ENCODE results near the gene NDUFAF3.

The NDUFAF3 gene

DNA sequence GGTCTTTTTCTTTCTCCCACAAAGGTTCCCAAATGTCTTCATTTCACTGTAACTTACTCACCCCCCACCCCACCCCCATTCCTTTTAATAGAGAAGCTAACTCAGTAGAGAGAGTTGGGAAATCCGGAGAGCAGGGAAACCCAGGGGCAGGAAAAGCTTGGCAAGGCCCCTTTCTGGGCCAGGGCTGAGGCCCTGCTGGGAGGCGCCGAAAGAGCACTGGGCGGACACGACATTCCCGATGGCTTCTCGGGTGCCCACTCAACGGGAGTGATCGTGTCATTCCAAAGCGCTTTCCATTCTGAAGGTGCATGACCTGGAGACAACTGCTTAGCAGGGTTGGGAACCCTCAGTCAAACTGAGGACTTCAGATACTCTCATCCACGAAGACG, 2.0 kb upstream of the NDUFAF3 start:
- no peak for DNase-seq

DNA sequence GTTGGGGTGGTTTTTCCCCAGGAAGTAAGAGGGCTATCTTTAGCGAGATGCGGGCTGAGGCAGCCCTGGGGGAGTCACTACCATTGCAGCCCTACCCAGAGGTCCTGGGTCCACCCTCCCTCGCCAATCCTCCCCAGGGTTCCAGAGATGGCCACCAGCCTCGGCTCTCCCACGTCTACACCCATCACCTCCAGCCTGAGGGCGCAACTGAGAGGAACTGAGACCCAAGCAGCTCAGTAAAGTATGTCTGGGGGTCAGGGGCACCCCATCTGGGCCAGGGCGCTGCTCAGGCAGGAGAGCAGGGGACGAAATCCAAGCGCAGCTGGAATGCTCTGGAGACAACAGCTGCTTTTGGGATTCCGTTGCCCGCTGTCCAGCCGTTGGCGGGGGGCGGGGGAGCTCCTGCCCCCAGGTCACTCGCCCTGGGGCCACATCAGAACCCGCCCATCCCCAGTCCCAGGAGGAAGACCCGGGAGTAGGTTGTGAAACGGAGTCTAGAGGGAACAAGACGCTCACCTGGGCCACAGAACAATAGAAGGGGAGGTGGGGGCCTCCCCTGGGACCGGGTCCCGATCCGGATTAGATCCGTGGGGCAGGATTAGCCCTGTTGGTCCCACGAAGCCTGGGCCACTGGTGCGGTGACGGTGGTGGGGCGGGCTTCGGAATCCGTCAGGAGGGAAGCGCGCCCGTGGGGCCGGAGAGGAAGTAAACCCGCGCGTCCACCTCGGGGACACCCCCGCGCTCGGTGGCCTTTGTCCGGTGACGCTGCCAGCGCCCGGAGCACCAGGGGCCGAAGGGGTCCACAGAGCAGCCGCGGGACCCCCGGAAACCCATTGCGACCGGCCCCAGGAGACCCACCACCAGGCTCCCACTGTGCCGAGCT, 1.4 kb upstream of the NDUFAF3 start:
- DNase-seq: peak; percentile 59

DNA sequence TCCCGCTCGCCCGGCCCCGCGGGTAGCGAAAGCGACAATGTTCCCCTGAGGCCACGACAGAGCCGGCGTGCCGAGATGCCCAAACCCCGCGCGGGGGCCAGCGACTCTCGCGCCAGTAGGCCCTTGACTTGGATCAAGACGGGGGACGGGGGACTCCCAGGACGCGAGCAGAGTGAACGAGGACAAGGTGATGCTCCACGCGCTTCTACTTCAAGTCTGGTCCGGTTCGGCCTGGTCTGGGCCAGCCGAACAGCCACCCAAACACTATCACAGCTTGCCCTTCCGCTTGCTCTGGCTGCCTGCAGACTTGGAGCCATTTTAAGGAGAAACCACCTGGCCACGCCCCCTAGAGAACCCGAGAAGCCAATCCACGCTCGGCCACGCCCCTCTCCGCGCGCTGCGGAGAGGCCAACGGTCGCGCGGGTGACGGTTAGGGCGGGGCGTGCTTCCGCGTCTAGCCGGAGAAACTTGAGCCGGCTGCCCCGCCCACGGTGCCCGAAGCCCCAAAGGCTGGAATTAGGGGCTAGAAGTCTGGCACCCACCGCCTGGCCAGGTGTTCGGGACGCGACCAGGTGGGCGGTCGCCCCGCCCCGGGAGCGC, 608 bp upstream of the NDUFAF3 start:
- DNase-seq: peak; percentile 99

DNA sequence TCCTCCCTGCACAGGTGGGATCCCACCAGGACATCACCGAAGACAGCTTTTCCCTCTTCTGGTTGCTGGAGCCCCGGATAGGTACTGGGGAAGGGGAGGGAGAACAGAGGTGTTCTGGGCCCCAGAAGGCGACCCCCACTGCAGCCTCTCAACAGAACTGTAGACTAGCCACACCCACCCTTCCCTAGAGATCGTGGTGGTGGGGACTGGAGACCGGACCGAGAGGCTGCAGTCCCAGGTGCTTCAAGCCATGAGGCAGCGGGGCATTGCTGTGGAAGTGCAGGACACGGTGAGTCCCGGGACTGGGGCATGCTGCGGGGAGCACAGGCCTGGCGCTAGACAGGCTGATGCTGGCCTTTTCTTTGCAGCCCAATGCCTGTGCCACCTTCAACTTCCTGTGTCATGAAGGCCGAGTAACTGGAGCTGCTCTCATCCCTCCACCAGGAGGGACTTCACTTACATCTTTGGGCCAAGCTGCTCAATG, 809 bp downstream of the NDUFAF3 start:
- DNase-seq: no peak

DNA sequence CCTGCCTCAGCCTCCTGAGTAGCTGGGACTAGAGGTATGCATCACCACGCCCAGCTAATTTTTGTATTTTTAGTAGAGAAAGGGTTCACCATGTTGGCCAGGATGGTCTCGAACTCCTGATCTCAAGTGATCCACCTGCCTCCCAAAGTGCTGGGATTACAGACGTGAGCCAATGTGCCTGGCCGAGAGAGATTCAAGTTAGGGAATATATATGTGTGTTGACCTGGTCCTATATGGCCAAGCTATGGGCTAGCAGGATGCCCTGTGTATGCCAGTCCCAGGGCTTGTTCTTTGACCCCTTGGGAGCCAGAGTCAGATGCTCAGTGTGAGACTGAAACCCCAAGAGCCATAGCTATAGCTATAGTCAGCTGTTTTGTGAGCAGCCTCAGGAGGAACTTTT, 1.9 kb downstream of the NDUFAF3 start:
- DNase-seq: no peak

DNA sequence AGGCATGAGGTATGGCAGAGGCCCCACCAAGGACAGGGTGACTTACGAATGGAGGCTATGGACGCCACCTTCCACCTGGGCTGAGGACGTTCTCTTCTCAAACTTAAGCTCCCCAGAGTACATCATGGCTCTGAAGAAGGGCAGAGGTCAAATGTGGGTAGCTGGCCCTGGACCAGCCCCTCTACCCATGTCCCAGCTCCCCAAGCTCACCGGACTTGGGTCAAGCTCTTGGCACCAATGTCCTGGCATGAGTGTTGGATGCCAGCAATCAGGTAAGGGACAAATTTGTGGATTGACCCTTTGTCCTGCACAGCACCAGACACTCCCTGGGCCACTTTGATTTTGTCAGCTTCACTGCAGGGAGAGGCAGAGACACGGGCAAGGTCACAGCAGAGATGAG, 2.5 kb downstream of the NDUFAF3 start:
- no peak for DNase-seq

DNA sequence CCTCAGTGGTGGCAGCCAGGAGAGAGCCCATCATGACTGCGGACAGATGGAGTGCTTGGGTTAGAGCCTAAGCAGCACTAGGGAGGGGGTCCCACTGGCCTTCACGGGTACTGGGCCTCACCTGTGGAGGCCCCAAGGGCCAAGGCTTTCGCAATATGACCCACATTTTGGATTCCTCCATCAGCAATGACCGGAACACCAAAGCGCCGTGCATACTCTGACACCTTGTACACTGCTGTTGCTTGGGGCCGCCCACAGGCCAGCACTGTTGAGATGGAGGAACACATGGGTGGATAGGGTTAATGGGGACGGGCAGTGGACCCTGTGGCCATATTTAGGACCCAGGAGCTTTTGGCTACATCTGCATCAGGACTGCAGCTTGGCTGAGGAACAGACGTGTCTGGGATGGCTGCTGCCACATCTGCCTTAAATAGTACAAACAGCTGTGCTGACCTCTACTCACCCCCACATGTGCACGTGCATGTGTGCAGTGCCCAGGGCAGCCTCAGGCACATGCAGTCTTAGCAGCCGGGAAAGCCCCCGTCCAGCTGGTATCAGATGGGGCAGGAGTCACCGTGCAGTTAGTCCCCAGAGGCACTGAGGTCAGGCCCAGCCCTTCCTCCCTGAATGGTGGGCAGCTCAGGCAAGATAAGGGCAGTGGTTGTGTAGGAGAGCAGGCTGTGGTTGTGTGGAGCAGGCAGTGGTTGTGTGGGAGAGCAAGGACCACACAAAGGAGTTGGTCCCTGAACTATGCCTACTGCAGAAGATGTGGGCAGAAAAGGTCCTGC, 3.3 kb downstream of the NDUFAF3 start:
- no peak for DNase-seq

DNA sequence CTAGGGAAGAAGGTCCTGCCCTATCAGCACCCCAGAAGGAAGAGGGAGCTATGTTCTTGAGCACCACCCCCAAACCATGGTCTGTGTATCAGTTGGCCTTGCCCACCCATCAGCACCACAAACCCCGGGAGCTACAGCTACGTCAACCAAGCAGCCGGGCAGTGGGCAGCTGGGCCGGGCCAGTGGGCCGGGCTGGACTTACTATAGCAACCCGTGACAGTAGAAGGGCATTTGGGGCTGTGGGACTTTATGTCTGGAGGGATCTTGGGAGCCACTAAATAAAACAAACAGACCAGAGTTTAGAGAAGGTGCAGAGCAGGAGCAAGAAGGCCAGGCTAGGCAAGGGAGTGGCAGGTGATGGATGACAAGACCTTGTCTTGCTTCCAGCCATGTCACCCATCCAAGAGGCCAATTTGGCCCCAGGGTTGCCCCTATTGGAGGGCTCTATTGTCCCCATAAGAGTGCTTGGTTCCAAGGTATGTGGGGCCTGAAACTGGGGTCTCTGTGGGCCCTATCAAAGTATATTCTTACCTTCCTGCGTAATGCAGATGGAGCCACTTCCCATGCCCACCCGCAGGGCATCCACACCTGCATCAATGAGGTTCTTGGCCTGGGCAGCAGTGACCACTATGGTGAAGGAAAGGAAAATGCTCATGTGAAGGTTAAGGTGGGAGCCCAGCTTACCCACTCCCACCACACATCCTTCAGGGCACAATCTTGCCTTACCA, 4.0 kb downstream of the NDUFAF3 start:
- no peak for DNase-seq

DNA sequence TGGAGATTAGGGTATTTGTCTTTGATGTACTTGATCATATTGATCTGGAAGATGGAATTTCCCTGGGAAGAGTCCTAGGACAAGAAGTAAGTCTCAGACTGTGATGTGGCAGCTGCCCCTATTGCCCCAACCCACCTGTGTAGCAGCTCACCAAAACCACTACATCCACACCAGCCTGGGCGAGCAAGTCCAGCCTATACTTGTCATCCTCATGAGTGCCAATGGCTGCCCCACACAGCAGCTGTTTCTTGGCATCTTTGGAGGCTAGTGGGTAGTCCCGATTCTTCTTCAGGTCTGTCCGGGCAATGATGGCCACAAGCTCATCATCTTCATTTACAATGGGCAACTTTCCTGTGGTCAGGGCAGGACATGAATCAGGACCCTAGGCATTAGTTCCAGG, 4.6 kb downstream of the NDUFAF3 start:
- no peak for DNase-seq

DNA sequence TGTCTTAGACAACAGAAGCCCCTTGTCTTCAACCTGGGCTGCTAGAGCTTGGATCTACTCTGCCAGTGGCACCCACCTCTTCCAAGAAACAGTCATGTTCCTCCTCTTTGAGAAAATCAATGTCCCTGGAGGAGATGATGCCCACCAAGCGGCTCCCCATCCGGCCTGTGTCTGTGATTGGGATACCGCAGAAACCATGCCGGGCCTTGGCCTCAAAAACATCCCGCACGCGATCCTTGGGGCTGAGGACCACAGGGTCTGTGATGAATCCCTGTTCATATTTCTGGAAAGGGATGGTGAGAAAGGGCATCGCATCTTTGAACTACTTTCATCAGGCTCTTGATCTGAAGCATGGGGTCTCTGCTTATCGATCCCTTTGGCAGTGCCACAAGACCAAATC, 5.7 kb downstream of the NDUFAF3 start:
- DNase-seq: no peak

DNA sequence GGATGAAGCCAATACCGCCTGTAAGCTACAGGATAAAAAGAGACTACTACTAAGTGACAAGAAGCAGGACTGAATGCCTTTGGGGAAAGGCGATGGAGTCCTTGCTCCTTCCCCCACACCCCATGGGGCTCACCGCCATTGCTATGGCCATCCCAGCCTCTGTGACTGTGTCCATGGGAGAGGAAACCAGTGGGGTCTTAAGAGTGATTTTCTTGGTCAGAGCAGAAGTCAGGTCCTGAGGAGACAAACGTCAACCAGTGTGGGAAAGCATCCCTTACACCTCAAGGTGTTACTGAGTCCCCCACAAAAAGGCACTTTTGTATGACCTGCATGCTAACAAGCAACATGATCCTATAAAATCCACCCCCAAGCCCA, 6.4 kb downstream of the NDUFAF3 start:
- no peak for DNase-seq

DNA sequence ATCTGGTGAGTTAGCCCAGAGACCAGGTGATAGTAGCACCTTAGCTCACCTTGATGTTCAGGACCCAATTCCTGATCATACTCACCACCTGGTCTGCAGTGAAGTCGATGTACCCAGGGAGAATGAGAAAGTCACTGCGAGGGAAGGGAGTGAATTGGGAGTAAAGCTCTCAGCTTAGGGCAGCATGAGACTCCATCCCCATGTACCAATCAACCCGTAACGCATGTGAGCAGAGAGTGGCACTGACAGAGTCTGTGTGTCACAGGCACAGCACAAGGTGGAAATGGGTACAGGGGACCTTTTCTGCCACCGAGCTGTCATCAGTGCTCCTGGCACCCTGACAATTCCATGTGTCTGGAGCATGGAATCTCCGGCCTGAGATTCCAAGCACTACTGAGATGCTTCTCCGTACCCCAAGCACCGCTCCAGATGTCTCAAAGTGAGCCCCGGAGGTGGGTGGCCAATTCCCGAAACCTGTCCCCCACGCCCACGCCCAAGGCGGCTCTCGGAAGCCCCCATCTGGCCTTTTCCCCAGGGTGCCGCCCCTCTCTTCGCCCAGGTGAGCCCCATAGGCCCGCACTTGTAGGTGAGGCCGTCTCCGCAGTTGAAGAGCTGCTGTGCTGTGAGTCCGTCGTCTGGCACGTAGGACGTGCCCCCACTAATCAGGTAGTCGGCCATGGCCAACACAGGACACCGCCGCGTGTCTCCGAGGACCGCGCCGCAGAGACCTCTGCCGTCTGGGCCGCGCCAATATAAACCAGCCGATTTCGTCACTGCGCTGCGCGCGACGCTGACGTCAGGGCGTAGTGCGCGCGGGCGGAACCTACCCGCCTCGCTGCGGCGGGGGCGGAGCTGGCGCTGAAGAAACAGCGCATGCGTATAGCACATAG, 7.0 kb downstream of the NDUFAF3 start, which contains the start of gene IMPDH2:
Gene IMPDH2 (minus strand): TSS at position 726 of the 890 bp plus-strand sequence. CDS start 48 bp downstream, at position 678.
- peak; percentile 97 for DNase-seq

DNA sequence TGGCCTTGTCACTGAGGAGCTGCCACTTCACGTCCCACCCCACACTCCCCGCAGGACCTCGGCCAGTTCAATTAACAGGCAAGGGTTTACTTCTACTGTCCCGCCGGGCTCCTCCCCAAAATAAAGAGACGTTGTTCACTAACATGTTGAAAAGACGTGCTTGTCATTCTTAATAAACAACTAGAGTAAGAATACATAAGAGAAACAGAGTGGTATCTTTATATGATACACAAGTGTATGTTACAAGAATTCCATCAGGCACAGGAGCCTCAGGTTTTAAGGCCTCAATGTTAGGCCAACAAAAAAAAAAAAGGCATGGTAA, 7.6 kb downstream of the NDUFAF3 start:
- no peak for DNase-seq

DNA sequence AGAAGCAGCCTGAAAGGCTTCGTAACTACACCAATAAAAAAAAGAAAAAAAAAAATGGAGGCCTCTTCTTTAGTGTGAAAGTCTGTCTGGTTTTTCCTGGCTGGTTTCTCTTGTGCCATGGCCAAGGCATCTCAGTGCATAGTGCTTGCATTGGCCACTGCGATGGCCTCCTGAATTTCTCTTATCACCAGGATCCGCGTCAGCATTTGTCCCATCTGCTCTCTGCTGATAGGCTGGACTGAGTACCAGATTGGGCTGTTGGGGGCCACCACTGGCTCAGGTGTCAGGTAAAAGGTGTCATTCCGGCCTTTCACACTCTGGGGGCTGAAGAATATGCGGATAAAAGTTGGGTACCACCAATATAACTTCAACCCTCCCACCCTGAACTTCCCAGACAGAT, 8.4 kb downstream of the NDUFAF3 start:
- no peak for DNase-seq

DNA sequence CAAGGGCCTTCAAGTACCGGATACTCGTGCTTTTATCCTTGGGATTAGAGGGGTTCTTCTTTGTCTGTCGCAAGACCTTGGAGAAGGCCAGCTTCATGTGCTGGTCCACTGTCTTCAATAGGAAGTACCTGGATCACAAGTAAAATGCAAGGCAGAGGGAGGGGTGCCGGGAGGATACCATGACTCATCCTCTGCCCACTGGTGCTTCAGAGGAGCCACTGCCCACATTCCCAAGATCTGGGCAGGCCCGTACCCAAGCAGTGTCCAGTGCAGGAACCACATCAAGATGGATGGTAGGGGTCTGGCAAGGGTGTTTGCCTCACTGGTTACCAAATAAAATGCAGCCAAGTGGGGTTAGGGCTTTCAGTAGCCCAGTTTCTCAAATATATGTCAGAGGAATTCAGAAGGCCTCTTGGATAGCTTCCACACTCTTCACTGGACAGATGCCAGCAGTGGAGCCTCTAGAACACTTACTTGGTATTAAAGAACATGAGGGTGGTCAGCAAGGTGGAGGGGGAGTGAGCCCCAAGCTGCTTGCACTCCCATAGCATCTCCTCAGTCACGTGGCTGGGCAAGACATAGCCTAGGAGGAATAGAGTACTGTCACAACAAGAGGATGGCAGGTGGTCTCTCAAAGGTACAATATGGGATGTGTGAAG, 10.9 kb downstream of the NDUFAF3 start:
- DNase-seq: no peak

DNA sequence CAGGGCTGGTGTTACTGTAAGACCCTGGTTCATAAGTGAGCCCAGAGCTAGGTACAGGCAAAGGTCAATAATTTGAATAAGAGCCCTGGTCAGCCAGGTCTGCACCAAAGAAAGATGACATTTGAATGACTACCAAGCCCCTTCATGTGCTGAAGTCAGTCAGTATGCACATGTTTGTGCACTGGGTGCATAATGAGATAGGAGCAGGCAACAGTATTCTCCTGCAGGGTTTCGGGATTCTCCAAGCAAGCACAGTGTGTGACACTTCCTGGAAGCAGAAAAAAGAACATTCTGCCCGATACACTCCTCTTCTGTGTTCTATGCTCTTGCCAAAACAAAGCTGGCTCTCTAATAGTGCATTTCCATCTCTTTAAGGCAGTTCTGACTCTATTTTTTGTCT, 12.7 kb downstream of the NDUFAF3 start:
- no peak for DNase-seq

DNA sequence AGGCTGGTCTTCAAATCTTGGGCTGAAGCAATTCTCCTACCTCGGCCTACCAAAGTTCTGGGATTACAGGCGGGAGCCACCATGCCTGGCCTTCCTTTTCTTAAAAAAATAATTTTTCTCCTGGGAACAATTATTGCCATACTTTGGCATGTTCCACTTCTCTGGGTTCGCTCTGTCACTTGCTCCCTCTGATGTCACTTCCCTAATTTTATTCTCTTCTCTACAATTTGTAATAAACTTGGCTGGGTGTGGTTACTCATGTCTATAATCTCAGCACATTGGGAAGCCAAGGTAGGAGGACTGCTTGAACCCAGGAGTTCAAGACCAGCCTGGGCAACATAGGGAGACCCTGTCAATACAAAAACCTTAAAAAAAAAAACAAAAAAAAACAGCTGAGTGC, 13.4 kb downstream of the NDUFAF3 start:
- no peak for DNase-seq

DNA sequence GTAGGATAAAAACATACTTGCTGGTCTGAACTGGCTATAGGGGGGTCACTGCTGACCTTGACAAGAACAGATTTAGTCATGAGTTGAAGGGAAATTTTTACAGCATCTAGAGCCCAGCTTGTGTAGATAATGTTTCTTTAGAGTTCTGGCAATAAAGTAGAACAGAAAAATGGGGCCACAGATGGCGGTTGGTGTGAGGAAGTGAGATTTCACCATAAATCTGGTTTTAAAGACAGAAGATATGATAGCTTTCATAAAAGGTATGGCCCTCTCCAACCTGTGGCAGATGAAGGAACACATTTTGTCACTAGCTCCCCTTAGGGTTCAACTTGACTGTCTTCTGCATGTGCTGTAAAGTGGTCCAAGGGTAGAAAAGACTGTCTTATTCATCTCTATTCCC, 31.6 kb downstream of the NDUFAF3 start:
- DNase-seq: no peak

DNA sequence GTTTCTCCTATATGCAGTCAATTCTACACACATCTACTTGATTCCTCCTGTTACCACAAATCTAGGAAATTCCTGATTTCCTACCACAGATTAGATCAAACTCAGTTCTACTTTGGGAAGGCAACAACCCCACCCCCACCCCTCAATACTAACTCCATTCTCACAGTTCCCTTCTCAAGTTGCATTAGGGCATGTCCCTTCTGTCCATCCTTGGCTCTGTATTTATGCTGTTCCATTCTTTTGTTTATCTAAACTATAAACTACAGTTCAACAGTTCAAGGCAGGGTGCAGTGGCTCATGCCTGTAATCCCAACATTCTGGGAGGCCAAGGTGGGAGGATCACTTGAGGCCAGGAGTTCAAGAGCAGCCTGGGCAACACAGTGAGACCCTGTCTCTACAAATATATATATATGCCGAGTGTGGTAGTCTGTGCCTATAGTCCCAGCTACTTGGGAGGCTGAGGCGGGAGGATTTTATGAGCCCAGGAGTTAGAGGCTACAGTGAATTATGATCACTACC, 32.5 kb downstream of the NDUFAF3 start:
- no peak for DNase-seq

DNA sequence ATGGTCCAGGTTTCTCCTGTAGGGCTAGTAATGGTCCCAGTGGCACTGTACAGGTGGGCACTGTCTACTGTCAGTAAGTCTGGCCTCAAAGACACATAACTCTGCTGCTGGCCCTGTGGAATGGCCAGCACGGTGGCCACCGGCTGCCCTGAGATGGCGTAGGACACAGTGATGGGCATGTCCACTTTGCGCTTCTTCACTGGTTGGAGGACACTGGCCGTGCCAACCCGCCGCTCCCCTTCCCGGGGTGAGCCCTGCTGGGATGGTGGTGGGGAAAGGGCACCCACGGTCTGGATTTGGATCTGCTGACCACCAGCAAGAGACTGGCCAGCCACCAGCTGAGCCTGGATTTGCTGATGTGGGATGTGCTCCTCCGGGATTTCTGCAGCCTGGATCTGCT, 35.3 kb downstream of the NDUFAF3 start:
- DNase-seq: no peak

DNA sequence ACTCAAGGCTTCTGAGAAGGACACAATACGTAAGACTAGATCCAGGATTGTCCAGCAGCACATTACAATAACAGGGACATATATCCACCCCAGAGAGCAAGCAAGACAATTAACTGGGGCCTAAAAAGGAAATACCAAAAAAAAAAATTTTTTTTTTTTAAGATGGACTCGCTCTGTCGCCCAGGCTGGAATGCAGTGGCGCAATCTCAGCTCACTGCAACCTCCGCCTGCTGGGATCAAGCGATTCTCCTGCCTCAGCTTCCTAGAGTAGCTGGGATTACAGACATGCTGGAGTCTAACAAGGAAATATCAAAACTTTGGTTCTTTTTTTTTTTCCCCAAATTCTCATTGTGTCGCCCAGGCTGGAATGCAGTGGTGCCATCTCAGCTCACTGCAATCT, 36.1 kb downstream of the NDUFAF3 start:
- no peak for DNase-seq

Data from activated CD4-positive, alpha-beta T cell treated with anti-CD3 and anti-CD28 coated beads, Interleukin-10, Interleukin-2, amounts not matched to agents 100 ng/mL and 50 ng/mL, durations not matched to agents 16 hours and 8 hours (primary cell).